GM20000 (cell line): ENCODE data around the gene ANKMY1.

Experiments
- DNase-seq: peaks from one replicate; pipeline ENCODE4 v3.0.0; 2012; ENCODE audit warnings: low spot score
- TF ChIP-seq, protein P1 (sequence below): IDR thresholded peaks from 2 replicates; pipeline ENCODE4 v1.5.1; 2012; ENCODE audit warnings: mild to moderate bottlenecking, control low read depth; ENCODE audit errors: extremely low read depth, missing control alignments

Gene ANKMY1

DNA sequence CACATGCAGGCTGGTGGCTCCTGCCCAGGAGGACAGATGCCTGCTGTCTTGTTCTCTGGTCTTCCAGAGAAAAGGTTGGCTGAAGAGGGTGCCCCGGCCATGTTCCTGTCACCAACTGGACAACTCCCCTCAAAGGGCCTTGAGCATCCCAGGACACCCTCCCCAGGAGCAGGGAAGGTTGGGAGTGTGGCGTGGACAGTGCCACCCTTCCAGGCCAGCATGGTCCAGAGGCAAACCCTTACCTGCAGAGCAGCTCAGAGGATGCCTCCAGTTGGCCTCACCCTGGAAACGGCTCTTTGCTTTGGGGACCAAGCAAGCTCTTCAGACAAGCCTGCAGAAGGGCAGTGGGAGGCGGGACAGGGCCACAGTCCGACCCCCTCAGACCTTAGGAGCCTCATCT is 127.2 kb downstream of the ANKMY1 start:
- no peak for DNase-seq

DNA sequence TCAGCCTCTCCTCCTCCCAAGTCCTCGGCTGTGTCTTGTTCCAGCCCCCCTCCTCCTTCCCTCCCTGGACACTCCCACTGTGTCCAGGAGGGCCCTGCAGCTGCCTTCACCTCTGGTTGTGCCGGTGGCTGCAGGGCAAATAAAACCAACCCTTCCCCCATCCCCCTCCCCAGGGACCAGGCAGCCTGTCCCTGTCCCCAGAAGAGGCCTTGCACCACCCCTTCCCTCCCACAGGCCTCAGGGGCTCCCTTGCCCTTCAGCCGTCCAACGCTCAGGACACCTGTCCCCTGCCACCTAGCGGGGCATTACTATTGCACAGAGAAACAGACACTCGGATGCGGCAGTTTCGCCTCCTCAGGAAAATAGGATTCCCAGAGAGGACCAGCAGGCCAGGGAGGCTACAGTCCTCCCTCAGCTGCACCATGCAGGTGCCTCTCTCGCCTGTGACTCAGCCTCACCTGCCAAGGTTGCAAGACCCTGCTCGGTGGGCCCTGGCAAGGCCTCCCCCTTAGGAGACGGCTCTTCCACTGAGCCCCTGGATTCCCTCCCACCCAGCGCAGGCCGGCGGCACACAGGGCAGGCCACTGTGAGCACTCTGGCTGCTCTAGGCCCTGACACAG is 127.8 kb downstream of the ANKMY1 start:
- TF ChIP-seq, protein P1, sequence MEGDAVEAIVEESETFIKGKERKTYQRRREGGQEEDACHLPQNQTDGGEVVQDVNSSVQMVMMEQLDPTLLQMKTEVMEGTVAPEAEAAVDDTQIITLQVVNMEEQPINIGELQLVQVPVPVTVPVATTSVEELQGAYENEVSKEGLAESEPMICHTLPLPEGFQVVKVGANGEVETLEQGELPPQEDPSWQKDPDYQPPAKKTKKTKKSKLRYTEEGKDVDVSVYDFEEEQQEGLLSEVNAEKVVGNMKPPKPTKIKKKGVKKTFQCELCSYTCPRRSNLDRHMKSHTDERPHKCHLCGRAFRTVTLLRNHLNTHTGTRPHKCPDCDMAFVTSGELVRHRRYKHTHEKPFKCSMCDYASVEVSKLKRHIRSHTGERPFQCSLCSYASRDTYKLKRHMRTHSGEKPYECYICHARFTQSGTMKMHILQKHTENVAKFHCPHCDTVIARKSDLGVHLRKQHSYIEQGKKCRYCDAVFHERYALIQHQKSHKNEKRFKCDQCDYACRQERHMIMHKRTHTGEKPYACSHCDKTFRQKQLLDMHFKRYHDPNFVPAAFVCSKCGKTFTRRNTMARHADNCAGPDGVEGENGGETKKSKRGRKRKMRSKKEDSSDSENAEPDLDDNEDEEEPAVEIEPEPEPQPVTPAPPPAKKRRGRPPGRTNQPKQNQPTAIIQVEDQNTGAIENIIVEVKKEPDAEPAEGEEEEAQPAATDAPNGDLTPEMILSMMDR = no peak

More for the DNA sequence above, 127.2 kb downstream of the ANKMY1 start:
- TF ChIP-seq, protein P1 = no peak

More for the DNA sequence above, 127.8 kb downstream of the ANKMY1 start:
- no peak for DNase-seq
